ENCODE results near the gene TLN1. TPM values are rescaled to one million over a fixed set of nuclear protein-coding genes. Genes with fewer than 3 reads are reported as not detected.

Gene TLN1
- total and polyA plus RNA-seq, 2 experiments from 2014 or later = 96.0 to 178 TPM

DNA sequence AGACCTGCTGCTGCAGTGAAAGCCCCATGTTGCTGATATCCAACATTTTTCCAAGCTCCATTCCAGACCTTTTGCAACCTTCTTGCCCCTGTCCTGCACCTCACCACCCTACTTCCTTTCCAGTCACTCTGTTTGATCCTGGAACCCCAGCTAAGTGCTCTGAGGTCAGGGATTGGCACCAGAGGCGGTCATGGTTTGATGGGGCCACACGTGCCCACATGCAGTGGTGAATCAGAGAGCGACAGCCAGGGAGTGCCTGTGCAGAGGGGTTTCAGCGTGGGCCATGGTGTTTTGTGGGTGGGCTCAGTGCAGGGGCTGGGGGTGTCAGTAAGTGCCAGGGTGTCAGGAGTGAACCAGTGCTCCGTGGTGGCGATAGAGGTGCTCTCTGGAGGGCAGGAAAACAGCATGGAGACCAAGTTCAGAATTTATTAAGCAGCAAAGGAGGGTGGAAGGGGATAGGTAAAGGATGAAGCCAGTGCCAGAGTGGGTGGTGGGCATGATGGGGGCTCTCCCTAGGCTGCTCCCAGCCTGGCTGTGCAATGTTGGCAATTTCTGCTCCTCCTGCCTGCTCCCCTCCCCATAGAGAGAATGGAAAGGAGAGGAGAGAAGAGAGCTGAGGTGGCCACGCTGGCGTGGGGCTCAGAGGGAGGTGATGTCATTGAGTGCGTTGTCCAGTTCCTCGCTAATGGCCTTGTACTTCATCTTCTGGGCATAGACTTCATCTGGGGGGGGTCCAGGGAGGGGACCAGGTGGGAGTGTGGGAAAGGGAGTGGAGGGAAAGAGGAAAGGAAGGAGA is 49.3 kb downstream of the TLN1 start:
- H3K4me3 ChIP-seq = no peak overlapping the region
- H3K4me1 ChIP-seq (ENCODE audit: low read depth) = peaks cover 21% of the 10 kb centered on the region
- no peak for TF ChIP-seq CTCF (IDR thresholded peaks at IDR 0.05; ENCODE audit: low read depth, low read length)
- H3K27ac ChIP-seq = peak overlapping the region; percentile 70
- peak in 1 of 2 donors; percentile 19 for DNase-seq (ENCODE audit: low read depth in 1 of 2, low spot score in 1 of 2)
- H3K27me3 ChIP-seq = no peaks in the 10 kb centered on the region
- peaks cover 36% of the 10 kb centered on the region for H3K36me3 ChIP-seq
- H3K9me3 ChIP-seq (ENCODE audit: low read depth) = no peaks in the 10 kb centered on the region

DNA sequence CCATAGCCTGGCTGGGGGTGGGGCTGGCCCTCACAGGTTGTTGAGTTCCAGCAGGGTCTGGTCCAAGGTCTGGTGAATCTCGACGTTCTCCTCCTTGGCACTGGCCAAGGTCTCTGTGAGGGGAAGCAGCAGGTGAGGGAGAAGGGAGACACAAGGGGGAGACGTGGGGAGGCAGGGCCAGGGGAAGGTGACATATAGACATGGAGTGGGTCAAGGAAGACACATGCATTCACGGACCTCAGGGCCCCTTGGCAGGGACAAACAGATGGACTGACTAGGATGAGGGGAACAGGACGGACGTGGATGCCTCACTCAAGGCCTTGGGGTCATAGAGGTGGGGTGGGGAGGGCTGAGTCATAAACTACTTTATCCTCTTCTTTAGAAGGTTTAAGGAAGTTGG is 49.9 kb downstream of the TLN1 start:
- Histone ChIP-seq H3K4me1 (ENCODE audit: low read depth) (peaks cover 15% of the 10 kb centered on the region), H3K27me3 (no peaks in the 10 kb centered on the region), H3K36me3 (peaks cover 36% of the 10 kb centered on the region), H3K4me3 (no peak overlapping the region), H3K9me3 (ENCODE audit: low read depth) (no peaks in the 10 kb centered on the region), H3K27ac (peak overlapping the region; percentile 31)
- DNase-seq (ENCODE audit: low read depth in 1 of 2, low spot score in 1 of 2) = peak in 1 of 2 donors; percentile 36
- no peak for TF ChIP-seq CTCF (IDR thresholded peaks at IDR 0.05; ENCODE audit: low read depth, low read length)

GRCh38 chr9:35681341-35682002 is 50.5 kb downstream of the TLN1 start:
- peak; percentile 41 to 43 for DNase-seq (ENCODE audit: low read depth in 1 of 2, low spot score in 1 of 2)
- H3K27me3 ChIP-seq = no peaks in the 10 kb centered on the region

DNA sequence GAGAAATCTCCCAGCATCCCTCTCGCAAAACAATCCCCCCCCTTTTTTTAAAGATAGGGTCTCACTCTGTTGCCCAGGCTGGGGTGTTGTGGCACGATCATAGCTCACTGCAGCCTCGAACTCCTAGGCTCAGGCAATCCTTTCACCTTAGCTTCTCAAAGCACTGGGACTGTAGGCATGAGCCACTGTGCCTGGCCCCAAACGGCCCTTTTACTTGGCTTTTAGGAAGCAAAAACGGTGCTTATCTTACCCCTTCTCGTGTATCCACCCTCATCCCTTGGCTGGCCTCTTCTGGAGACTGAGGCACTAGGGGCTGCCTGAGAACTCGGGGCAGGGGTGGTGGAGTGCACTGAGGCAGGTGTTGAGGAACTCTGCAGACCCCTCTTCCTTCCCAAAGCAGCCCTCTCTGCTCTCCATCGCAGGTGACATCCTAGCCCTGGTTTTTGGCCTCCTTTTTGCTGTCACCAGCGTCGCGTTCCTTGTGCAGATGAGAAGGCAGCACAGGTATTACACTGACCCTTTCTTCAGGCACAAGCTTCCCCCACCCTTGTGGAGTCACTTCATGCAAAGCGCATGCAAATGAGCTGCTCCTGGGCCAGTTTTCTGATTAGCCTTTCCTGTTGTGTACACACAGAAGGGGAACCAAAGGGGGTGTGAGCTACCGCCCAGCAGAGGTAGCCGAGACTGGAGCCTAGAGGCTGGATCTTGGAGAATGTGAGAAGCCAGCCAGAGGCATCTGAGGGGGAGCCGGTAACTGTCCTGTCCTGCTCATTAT is 51.5 kb downstream of the TLN1 start:
- no peaks in the 10 kb centered on the region for H3K9me3 ChIP-seq (ENCODE audit: low read depth)
- H3K27me3 ChIP-seq = no peaks in the 10 kb centered on the region
- H3K4me1 ChIP-seq (ENCODE audit: low read depth) = no peaks in the 10 kb centered on the region
- peak in 1 of 2 donors; percentile 74 for DNase-seq (ENCODE audit: low read depth in 1 of 2, low spot score in 1 of 2)
- H3K27ac ChIP-seq = peak overlapping the region; percentile 31
- no peak overlapping the region for H3K4me3 ChIP-seq
- TF ChIP-seq CTCF (IDR thresholded peaks at IDR 0.05; ENCODE audit: low read depth, low read length) = no peak
- H3K36me3 ChIP-seq = peaks cover 33% of the 10 kb centered on the region

More at GRCh38 chr9:35681341-35682002, 50.5 kb downstream of the TLN1 start:
- TF ChIP-seq CTCF (IDR thresholded peaks at IDR 0.05; ENCODE audit: low read depth, low read length) = no peak
- Histone ChIP-seq H3K9me3 (ENCODE audit: low read depth) (no peaks in the 10 kb centered on the region), H3K36me3 (peaks cover 36% of the 10 kb centered on the region), H3K27ac (peak overlapping the region; percentile 31), H3K4me1 (ENCODE audit: low read depth) (peaks cover 9% of the 10 kb centered on the region), H3K4me3 (no peak overlapping the region)

DNA sequence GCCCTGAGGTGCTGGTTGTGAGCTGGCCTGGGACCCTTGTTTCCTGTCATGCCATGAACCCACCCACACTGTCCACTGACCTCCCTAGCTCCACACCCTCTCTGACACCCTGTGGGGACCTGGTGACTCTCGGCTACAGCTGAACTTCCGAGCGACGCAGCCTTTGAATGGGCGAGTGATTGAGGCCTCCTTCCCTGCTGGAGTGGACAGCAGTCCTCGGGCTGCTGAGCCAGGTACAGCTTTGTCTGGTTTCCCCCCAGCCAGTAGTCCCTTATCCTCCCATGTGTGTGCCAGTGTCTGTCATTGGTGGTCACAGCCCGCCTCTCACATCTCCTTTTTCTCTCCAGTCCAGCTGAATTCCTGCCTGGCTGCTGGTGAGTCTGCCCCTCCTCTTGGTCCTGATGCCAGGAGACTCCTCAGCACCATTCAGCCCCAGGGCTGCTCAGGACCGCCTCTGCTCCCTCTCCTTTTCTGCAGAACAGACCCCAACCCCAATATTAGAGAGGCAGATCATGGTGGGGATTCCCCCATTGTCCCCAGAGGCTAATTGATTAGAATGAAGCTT is 52.1 kb downstream of the TLN1 start:
- no peaks in the 10 kb centered on the region for H3K4me1 ChIP-seq (ENCODE audit: low read depth)
- H3K36me3 ChIP-seq = peaks cover 26% of the 10 kb centered on the region
- no peak overlapping the region for H3K4me3 ChIP-seq
- DNase-seq (ENCODE audit: low read depth in 1 of 2, low spot score in 1 of 2) = no peak
- H3K27ac ChIP-seq = peak overlapping the region; percentile 31
- no peaks in the 10 kb centered on the region for H3K9me3 ChIP-seq (ENCODE audit: low read depth)
- no peaks in the 10 kb centered on the region for H3K27me3 ChIP-seq
- TF ChIP-seq CTCF (IDR thresholded peaks at IDR 0.05; ENCODE audit: low read depth, low read length) = no peak

Measured in cardiac muscle cell (in vitro differentiated cells and primary cell).